Thoracic aorta (tissue), 2 donors: ENCODE results near the gene ADAMTS2. TPM values are rescaled to one million over a fixed set of nuclear protein-coding genes. Genes with fewer than 3 reads are reported as not detected.

Experiments used
- ATAC-seq: fragments of 150-250 bp; one replicate; pipeline ENCODE4 v1.8.0; 2017; ENCODE audit warnings: low read depth; ENCODE audit not compliant: insufficient number of reproducible peaks, low FRiP score
- DNase-seq: peaks from one replicate; pipeline ENCODE4 v3.0.0-alpha.2; 2020; ENCODE audit warnings: low spot score
- H3K27ac ChIP-seq, 2 donors: fragments of 200-600 bp; sonication (generic); 1 replicate in 1 of 2; 2 replicates in 1 of 2; pipeline ENCODE4 v1.5.1; 2016; ENCODE audit warnings: mild to moderate bottlenecking in 2 of 2, moderate library complexity in 2 of 2
- H3K27me3 ChIP-seq: fragments of 200-600 bp; sonication (generic); replicated peaks from 2 replicates; pipeline ENCODE4 v1.6.0; 2016; ENCODE audit warnings: mild to moderate bottlenecking; ENCODE audit not compliant: insufficient read depth
- H3K36me3 ChIP-seq: fragments of 200-600 bp; sonication (generic); one replicate; pipeline ENCODE4 v1.5.1; 2016
- H3K4me1 ChIP-seq, 2 donors: fragments of 200-600 bp; sonication (generic); 1 replicate in 1 of 2; 2 replicates in 1 of 2; pipeline versions ENCODE4 v1.5.1 to v1.6.0; 2016; ENCODE audit warnings: low read depth in 2 of 2, mild to moderate bottlenecking in 1 of 2; ENCODE audit not compliant: control insufficient read depth in 1 of 2
- H3K4me3 ChIP-seq: fragments of 200-600 bp; sonication (generic); 2 replicates; pipeline ENCODE4 v1.5.1; 2016; ENCODE audit warnings: mild to moderate bottlenecking
- H3K9me3 ChIP-seq: fragments of 200-600 bp; sonication (generic); 2 replicates; pipeline ENCODE4 v1.5.1; 2016
- CTCF ChIP-seq: fragments of 200-600 bp; sonication (generic); IDR thresholded peaks from one replicate; pipeline ENCODE4 v1.5.1; 2019; ENCODE audit warnings: antibody characterized with exemption
- total RNA-seq, 2 donors: library from RNA; depleted of rRNA; stranded (reverse); fragments of >200 nt; gene quantifications; one replicate each; pipeline versions ENCODE4 v1.1.0 to v1.2.3, GENCODE V29; 2016

ADAMTS2 gene
- total RNA-seq, 2 donors from 2014 or later = 34.4 to 60.7 TPM

- no peak for ATAC-seq
- no peak overlapping the region for H3K27ac ChIP-seq
These were observed 105.8 kb downstream of the ADAMTS2 start for GRCh38 chr5:179239256-179240135.

GRCh38 chr5:179238628-179238970, 106.7 kb downstream of the ADAMTS2 start:
- ATAC-seq (no peak), DNase-seq (no peak)
- Histone ChIP-seq H3K9me3 (no peaks in the 10 kb centered on the region), H3K4me1 (no peaks in the 10 kb centered on the region), H3K27me3 (no peaks in the 10 kb centered on the region), H3K4me3 (no peak overlapping the region), H3K27ac (no peak overlapping the region), H3K36me3 (no peaks in the 10 kb centered on the region)
- no peak for TF ChIP-seq CTCF

More at GRCh38 chr5:179239256-179240135, 105.8 kb downstream of the ADAMTS2 start:
- H3K9me3 ChIP-seq = no peaks in the 10 kb centered on the region
- no peak for TF ChIP-seq CTCF
- H3K36me3 ChIP-seq = no peaks in the 10 kb centered on the region
- H3K4me1 ChIP-seq = no peaks in the 10 kb centered on the region
- H3K27me3 ChIP-seq = no peaks in the 10 kb centered on the region
- no peak for DNase-seq
- H3K4me3 ChIP-seq = no peak overlapping the region

DNA sequence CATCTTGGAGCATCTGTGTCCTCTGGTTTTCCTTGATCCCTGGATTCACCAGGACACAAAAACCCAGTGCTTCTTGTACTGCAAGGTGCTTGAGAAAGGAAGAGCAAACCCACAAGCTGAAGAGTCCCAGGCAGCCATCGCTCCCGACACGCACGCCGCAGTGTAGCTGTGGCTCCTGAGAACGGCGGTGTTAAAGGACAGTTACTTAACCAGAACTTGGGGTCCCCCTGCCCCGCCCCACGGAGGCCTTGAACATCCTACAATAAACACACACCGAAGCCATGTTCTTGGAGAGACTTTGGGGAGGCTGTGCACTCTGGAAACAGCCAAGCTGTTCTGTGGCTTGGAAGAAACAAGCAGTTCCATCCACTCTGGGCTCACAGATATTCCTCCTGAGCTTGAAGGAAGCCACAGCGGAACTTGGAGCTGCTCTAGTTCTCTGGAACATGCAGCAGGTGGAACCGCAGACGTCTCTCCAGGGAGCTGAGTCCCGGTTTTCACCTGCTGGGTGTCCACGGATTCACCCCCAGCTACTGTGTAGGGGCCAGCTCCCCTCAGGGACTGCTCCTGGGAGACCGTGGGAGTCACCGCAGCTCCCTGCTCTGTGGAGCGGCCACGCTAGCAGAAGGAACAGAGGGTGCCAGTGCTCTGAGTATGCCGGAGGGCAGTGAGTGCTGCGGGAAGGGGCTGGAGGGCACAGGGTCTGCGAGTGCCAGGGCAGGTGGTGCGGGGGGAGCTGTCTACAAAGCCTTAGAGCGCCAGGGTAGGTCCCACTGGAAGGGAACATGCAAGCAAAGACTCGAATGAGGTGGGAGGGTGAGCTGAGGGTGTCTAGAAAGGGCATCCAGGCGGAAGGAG, 107.3 kb downstream of the ADAMTS2 start:
- no peak overlapping the region for H3K4me3 ChIP-seq
- H3K36me3 ChIP-seq = no peaks in the 10 kb centered on the region
- TF ChIP-seq CTCF = no peak
- H3K9me3 ChIP-seq = no peaks in the 10 kb centered on the region
- DNase-seq (no peak), ATAC-seq (no peak)
- no peaks in the 10 kb centered on the region for H3K4me1 ChIP-seq
- H3K27ac ChIP-seq = no peak overlapping the region
- H3K27me3 ChIP-seq = no peaks in the 10 kb centered on the region

GRCh38 chr5:179235416-179236400, 109.6 kb downstream of the ADAMTS2 start:
- Histone ChIP-seq H3K4me1 (no peaks in the 10 kb centered on the region), H3K27ac (no peak overlapping the region), H3K36me3 (no peaks in the 10 kb centered on the region), H3K27me3 (no peaks in the 10 kb centered on the region), H3K4me3 (no peak overlapping the region), H3K9me3 (no peaks in the 10 kb centered on the region)
- DNase-seq (no peak), ATAC-seq (no peak)
- TF ChIP-seq CTCF = no peak
